ENCODE measurements around the gene LMNA. TPM values are rescaled to one million over a fixed set of nuclear protein-coding genes. Genes with fewer than 3 reads are reported as not detected.
"Not testable (repeated sequence)": the region's sequence is repeated elsewhere in the genome, so short reads cannot be mapped to it uniquely, and the experiment has no call there.

Gene LMNA
- total RNA-seq, 6 experiments from 2014 or later = 79.4 to 129 (median 98.8) TPM

GRCh38 chr1:156124557-156125483 lies 10.3 kb downstream of the LMNA start:
- TF ChIP-seq POLR2A (IDR thresholded peaks at IDR 0.05) = no peak
- no peak for TF ChIP-seq CTCF (IDR thresholded peaks at IDR 0.05)
- no peak for DNase-seq
- Histone ChIP-seq H3K27ac (peak overlapping the region; percentile 90 to 94 (median 92)), H3K9me3 (no peaks in the 10 kb centered on the region), H3K4me3 (no peak overlapping the region), H3K36me3 (no peaks in the 10 kb centered on the region), H3K27me3 (no peaks in the 10 kb centered on the region), H3K4me1 (peaks cover 0 to 72% (median 36%) of the 10 kb centered on the region in 4 donors)
- intact Hi-C loops (cut with DNase I) = no loop called here
- WGBS (ENCODE audit: insufficient coverage, low coverage, low lambda C conversion rate, missing lambda C conversion rate) = 62% methylated on average over 10 of the region's 17 CpGs
- ATAC-seq = no peak

DNA sequence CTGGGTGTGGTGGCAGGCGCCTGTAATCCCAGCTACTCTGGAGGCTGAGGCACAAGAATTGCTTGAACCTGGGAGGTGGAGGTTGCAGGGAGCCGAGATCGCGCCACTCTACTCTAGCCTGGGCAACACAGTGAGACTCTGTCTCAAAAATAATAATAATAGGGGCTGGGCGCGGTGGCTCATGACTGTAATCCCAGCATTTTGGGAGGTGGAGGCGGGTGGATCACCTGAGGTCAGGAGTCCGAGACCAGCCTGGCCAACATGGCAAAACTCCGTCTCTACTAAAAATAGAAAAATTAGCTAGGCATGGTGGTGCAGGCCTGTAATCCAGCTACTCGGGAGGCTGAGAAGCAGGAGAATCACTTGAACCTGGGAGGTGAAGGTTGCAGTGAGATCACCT lies 11.0 kb downstream of the LMNA start:
- intact Hi-C loops (cut with DNase I) = not testable (repeated sequence)

GRCh38 chr1:156126043-156126629 lies 11.6 kb downstream of the LMNA start:
- DNase-seq = peak in 2 of 3 donors; percentile 70 to 79
- H3K4me3 ChIP-seq = no peak overlapping the region
- peaks cover 0 to 61% (median 33%) of the 10 kb centered on the region in 4 donors for H3K4me1 ChIP-seq
- intact Hi-C loops (cut with DNase I) = loop anchor here in 1 of 2 donors (2.0 kb wide), 1 partner anchor 29 kb away; no protein-coding TSS in a partner anchor
- TF ChIP-seq POLR2A (IDR thresholded peaks at IDR 0.05) (no peak), CTCF (IDR thresholded peaks at IDR 0.05) (peak in 3 of 4 donors; percentile 16 to 24 (median 17))
- peak in 3 of 4 donors; percentile 3 to 36 (median 6) for ATAC-seq
- H3K27ac ChIP-seq = peak overlapping the region; percentile 37 to 94 (median 44)
- no peaks in the 10 kb centered on the region for H3K9me3 ChIP-seq
- no peaks in the 10 kb centered on the region for H3K27me3 ChIP-seq
- H3K36me3 ChIP-seq = peaks cover 0 to 8% (median 5%) of the 10 kb centered on the region in 4 donors
- WGBS (ENCODE audit: insufficient coverage, low coverage, low lambda C conversion rate, missing lambda C conversion rate) = 38% methylated on average over 9 of the region's 11 CpGs

More for the DNA sequence above, 11.0 kb downstream of the LMNA start:
- H3K4me3 ChIP-seq, H3K36me3 ChIP-seq, DNase-seq, H3K9me3 ChIP-seq, H3K27me3 ChIP-seq, ATAC-seq: not testable (repeated sequence)
- peak overlapping the region in 2 of 3 donors; percentile 90 to 94 for H3K27ac ChIP-seq
- H3K4me1 ChIP-seq = peaks cover 0 to 67% (median 36%) of the 10 kb centered on the region in 4 donors
- 77% methylated on average over 6 of the region's 10 CpGs for WGBS (ENCODE audit: insufficient coverage, low coverage, low lambda C conversion rate, missing lambda C conversion rate)

DNA sequence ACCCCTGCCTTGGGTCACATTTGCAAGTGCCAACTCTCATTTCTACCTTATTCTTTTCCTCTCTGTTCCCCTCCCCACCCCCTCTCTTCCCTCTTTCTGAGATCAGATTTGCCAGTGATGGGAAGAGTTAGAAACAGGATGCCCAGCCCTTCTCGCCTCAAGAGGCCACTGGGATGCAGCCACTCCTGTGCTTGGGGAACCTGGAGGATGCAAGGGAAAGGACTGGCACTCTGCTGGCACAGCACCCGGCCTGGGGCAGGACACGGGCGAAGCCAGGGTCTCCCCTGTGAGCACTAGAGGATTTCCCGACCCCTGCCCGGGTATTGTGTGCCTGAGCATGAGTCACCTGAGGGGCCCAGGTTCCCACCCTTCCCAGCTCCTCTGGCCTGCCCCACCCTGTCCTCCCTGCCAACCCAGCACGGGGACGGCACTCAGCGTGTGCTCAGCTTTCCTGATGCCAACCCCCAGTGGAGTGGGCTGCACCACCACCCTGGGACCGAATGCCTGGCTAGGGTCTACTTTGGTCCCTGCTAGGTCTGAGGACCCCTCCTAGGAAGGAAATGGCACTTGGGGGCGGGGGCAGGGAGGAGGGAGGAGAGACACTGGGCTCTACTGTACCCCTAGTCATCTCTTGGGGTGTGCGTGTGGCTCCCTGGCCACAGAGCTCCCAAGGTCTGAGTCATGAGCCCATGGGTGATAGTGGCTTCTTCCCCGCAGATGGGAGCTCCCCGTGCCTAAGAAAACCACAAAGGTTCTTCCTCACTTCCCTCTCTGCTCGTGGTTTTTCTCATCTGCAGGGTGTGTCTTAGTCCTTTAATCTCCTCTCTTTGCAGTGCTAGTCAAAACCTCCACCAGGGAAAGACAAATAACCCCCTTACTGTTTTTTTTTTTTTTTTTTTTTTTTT lies 12.4 kb downstream of the LMNA start:
- H3K36me3 ChIP-seq = peaks cover 2 to 15% (median 9%) of the 10 kb centered on the region in 4 donors
- intact Hi-C loops (cut with DNase I) = loop anchor here in 1 of 2 donors (2.0 kb wide), 1 partner anchor 30 kb away; no protein-coding TSS in a partner anchor
- peak overlapping the region; percentile 37 to 94 (median 44) for H3K27ac ChIP-seq
- no peaks in the 10 kb centered on the region for H3K9me3 ChIP-seq
- ATAC-seq (no peak), DNase-seq (no peak)
- TF ChIP-seq POLR2A (IDR thresholded peaks at IDR 0.05) (no peak), CTCF (IDR thresholded peaks at IDR 0.05) (no peak)
- WGBS (ENCODE audit: insufficient coverage, low coverage, low lambda C conversion rate, missing lambda C conversion rate) = 25% methylated on average over 2 of the region's 15 CpGs
- H3K4me1 ChIP-seq = peaks cover 0 to 54% (median 29%) of the 10 kb centered on the region in 4 donors
- no peaks in the 10 kb centered on the region for H3K27me3 ChIP-seq
- H3K4me3 ChIP-seq = no peak overlapping the region

Data from right lobe of liver (tissue), 6 donors.